OCI-LY1 (cell line): Measurements from ENCODE around the gene IRAK1BP1.

ENCODE experiments used
- H2AFZ ChIP-seq: fragments of 200-600 bp; sonication (generic), shearing (Covaris generic); 2 replicates; pipeline ENCODE4 v1.6.0; 2014; ENCODE audit warnings: antibody characterized with exemption, mild to moderate bottlenecking, low read length
- H3F3A ChIP-seq: fragments of 200-600 bp; sonication (generic), shearing (Covaris generic); 2 replicates; pipeline ENCODE4 v1.6.0; 2014; ENCODE audit warnings: mild to moderate bottlenecking, antibody characterized with exemption, low read length, moderate library complexity; ENCODE audit not compliant: insufficient read depth
- H3K27ac ChIP-seq: fragments of 200-600 bp; sonication (generic); 2 replicates; pipeline ENCODE4 v1.5.1; 2014; ENCODE audit warnings: low read length, mixed run types, mild to moderate bottlenecking, low read depth; ENCODE audit not compliant: poor library complexity, severe bottlenecking
- H3K27me3 ChIP-seq: fragments of 200-600 bp; sonication (generic); 2 replicates; pipeline ENCODE4 v1.6.0; 2014; ENCODE audit warnings: antibody characterized with exemption, mild to moderate bottlenecking, low read length, moderate library complexity; ENCODE audit not compliant: insufficient read depth
- H3K36me3 ChIP-seq: fragments of 200-600 bp; sonication (generic); 2 replicates; pipeline ENCODE4 v1.6.1; 2014; ENCODE audit warnings: mild to moderate bottlenecking, antibody characterized with exemption, low read length, moderate library complexity, mixed read lengths; ENCODE audit not compliant: insufficient read depth
- H3K4me1 ChIP-seq: fragments of 200-600 bp; sonication (generic); 2 replicates; pipeline ENCODE4 v1.5.1; 2014; ENCODE audit warnings: mild to moderate bottlenecking, low read length, moderate library complexity; ENCODE audit not compliant: insufficient read depth, severe bottlenecking
- H3K4me2 ChIP-seq: fragments of 200-600 bp; sonication (generic), shearing (Covaris generic); 2 replicates; pipeline ENCODE4 v1.6.1; 2014; ENCODE audit warnings: low read length
- H3K4me3 ChIP-seq: fragments of 200-600 bp; sonication (generic); 2 replicates; pipeline ENCODE4 v1.5.1; 2014; ENCODE audit warnings: low read length, low read depth, mild to moderate bottlenecking, mixed read lengths; ENCODE audit not compliant: poor library complexity, severe bottlenecking
- H3K79me2 ChIP-seq: fragments of 200-600 bp; shearing (Covaris generic); 2 replicates; pipeline ENCODE4 v1.6.1; 2016; ENCODE audit warnings: mixed run types, low read length, mixed read lengths; ENCODE audit not compliant: insufficient read depth
- H3K9ac ChIP-seq: fragments of 200-600 bp; sonication (generic), shearing (Covaris generic); 2 replicates; pipeline ENCODE4 v1.6.1; 2014; ENCODE audit warnings: mild to moderate bottlenecking, low read length, mixed read lengths
- H3K9me2 ChIP-seq: fragments of 200-600 bp; sonication (generic), shearing (Covaris generic); 2 replicates; pipeline ENCODE4 v1.6.1; 2014; ENCODE audit warnings: low read depth, mild to moderate bottlenecking, low read length, mixed read lengths
- H3K9me3 ChIP-seq: fragments of 200-600 bp; shearing (Covaris generic); 2 replicates; pipeline ENCODE4 v1.6.1; 2014; ENCODE audit warnings: low read length, mixed read lengths
- H4K20me1 ChIP-seq: fragments of 200-600 bp; sonication (generic), shearing (Covaris generic); 2 replicates; pipeline ENCODE4 v1.6.0; 2016; ENCODE audit warnings: mild to moderate bottlenecking, low read length; ENCODE audit not compliant: insufficient read depth
- EZH2 ChIP-seq: fragments of 200-600 bp; sonication (generic), shearing (Covaris generic); IDR thresholded peaks from 2 replicates; pipeline ENCODE4 v1.8.0; 2017; ENCODE audit warnings: borderline replicate concordance, mixed run types, mild to moderate bottlenecking, antibody characterized with exemption, low read length, moderate library complexity, mixed read lengths
- TF ChIP-seq, protein P1 (sequence below): fragments of 200-600 bp; sonication (generic), shearing (Covaris generic); IDR thresholded peaks from 2 replicates; pipeline ENCODE4 v1.5.1; 2017; ENCODE audit warnings: mild to moderate bottlenecking, antibody characterized with exemption, low read length, moderate library complexity, mixed read lengths

Gene IRAK1BP1

DNA sequence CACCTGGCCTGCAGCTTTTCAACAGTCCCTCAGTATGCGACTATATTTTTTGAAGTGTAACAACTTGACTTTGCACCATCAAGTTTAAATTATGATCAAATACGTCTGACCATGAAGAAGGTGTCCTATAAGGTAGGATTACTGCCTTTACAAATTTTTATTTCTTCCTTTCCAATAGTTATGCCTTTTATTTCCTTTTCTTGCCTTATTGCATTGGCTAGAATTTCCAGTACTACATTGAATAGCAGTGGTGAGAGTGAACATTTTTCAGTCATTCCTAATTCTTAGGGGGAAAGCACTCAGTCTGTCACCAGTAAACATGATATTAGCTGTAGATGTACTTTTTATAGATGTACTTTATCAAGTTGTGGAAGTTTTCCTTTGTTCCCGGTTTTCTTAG is 81.4 kb downstream of the IRAK1BP1 start:
- H4K20me1 ChIP-seq: no peaks in the 10 kb centered on the region
- H2AFZ ChIP-seq: no peak overlapping the region
- TF ChIP-seq EZH2: no peak
- H3K36me3 ChIP-seq: peaks cover 99% of the 10 kb centered on the region
- no peaks in the 10 kb centered on the region for H3F3A ChIP-seq
- H3K4me1 ChIP-seq: no peaks in the 10 kb centered on the region
- H3K4me2 ChIP-seq: no peak overlapping the region
- H3K9me2 ChIP-seq: no peaks in the 10 kb centered on the region
- H3K79me2 ChIP-seq: no peaks in the 10 kb centered on the region
- H3K27ac ChIP-seq: no peak overlapping the region
- H3K27me3 ChIP-seq: no peaks in the 10 kb centered on the region
- no peak overlapping the region for H3K9ac ChIP-seq
- H3K9me3 ChIP-seq: no peaks in the 10 kb centered on the region
- H3K4me3 ChIP-seq: no peak overlapping the region

DNA sequence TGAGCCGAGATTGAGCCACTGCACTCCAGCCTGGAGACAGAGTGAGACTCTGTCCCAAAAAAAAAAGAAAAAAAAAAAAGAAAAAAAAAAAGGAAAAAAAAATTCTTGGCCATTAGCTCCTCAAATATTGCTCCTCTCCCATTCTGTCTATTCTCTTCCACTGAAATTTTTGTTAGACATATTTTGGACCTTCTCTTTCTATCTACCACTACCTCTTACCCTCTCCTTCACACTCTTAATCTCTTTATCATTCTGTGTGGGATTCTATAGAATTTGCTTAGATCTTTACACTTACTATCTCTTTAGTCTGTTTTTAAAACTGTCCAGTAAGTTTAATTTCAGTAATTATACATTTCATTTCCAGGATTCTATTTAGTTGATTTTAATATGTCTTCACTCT is 85.0 kb downstream of the IRAK1BP1 start:
- H3K9me2 ChIP-seq: no peaks in the 10 kb centered on the region
- no peaks in the 10 kb centered on the region for H3K4me1 ChIP-seq
- no peaks in the 10 kb centered on the region for H3F3A ChIP-seq

More for the DNA sequence above, 85.0 kb downstream of the IRAK1BP1 start:
- no peak overlapping the region for H3K9ac ChIP-seq
- no peak overlapping the region for H3K27ac ChIP-seq
- peaks cover 98% of the 10 kb centered on the region for H3K36me3 ChIP-seq
- no peaks in the 10 kb centered on the region for H3K27me3 ChIP-seq
- H4K20me1 ChIP-seq: no peaks in the 10 kb centered on the region
- TF ChIP-seq, protein P1, sequence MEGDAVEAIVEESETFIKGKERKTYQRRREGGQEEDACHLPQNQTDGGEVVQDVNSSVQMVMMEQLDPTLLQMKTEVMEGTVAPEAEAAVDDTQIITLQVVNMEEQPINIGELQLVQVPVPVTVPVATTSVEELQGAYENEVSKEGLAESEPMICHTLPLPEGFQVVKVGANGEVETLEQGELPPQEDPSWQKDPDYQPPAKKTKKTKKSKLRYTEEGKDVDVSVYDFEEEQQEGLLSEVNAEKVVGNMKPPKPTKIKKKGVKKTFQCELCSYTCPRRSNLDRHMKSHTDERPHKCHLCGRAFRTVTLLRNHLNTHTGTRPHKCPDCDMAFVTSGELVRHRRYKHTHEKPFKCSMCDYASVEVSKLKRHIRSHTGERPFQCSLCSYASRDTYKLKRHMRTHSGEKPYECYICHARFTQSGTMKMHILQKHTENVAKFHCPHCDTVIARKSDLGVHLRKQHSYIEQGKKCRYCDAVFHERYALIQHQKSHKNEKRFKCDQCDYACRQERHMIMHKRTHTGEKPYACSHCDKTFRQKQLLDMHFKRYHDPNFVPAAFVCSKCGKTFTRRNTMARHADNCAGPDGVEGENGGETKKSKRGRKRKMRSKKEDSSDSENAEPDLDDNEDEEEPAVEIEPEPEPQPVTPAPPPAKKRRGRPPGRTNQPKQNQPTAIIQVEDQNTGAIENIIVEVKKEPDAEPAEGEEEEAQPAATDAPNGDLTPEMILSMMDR: no peak
- TF ChIP-seq EZH2: no peak
- H3K9me3 ChIP-seq: no peaks in the 10 kb centered on the region
- H3K4me3 ChIP-seq: no peak overlapping the region
- H3K79me2 ChIP-seq: no peaks in the 10 kb centered on the region
- H2AFZ ChIP-seq: no peak overlapping the region
- no peak overlapping the region for H3K4me2 ChIP-seq
